ENCODE data around the gene TMEM178B. TPM values are rescaled to one million over a fixed set of nuclear protein-coding genes. Genes with fewer than 3 reads are reported as not detected.

Gene TMEM178B
- total and polyA plus RNA-seq, 9 of the 15 experiments (the other 6 are each of a cell fraction or from before 2014, with no cell fraction given) = under 0.01 to 0.03 (median 0.01) TPM; not detected in 5

GRCh38 chr7:141349804-141350203 is 275.9 kb downstream of the TMEM178B start (continued):
- no peak for TF ChIP-seq KDM5B (IDR thresholded peaks at IDR 0.05; ENCODE audit: insufficient replicate concordance, low read depth, low read length)
- TF ChIP-seq CEBPG (CRISPR knock-in tag; IDR thresholded peaks at IDR 0.05) = no peak
- TF ChIP-seq CEBPG (tag; conservative IDR thresholded peaks at IDR 0.05 in 1 of 2, IDR thresholded peaks at IDR 0.05 in 1 of 2) = no peak
- TF ChIP-seq U2AF2 (optimal IDR thresholded peaks at IDR 0.05; ENCODE audit: low read depth, low read length) = no peak
- no peak for TF ChIP-seq ZNF695 (CRISPR knock-in tag; IDR thresholded peaks at IDR 0.05)
- no peak for TF ChIP-seq ARID2 (IDR thresholded peaks at IDR 0.05)
- TF ChIP-seq MAZ (CRISPR knock-in tag; conservative IDR thresholded peaks at IDR 0.05 in 1 of 2, IDR thresholded peaks at IDR 0.05 in 1 of 2) = no peak
- no peak for TF ChIP-seq SRSF7 (optimal IDR thresholded peaks at IDR 0.05; ENCODE audit: low read depth, low read length)
- no peak for TF ChIP-seq KLF1 (tag; IDR thresholded peaks at IDR 0.05)
- TF ChIP-seq FOXK2 (conservative IDR thresholded peaks at IDR 0.05 in 1 of 2, IDR thresholded peaks at IDR 0.05 in 1 of 2; ENCODE audit: low read depth in 2 of 2) = no peak
- no peak for TF ChIP-seq NFE2L1 (tag; IDR thresholded peaks at IDR 0.05; ENCODE audit: borderline replicate concordance, low read depth)
- no peak for TF ChIP-seq SPI1 (IDR thresholded peaks at IDR 0.05; ENCODE audit: borderline replicate concordance, low read depth, low read length)
- no peak for TF ChIP-seq ETV6 (IDR thresholded peaks at IDR 0.05; ENCODE audit: borderline replicate concordance in 1 of 2, low read depth in 2 of 2, low read length in 1 of 2)
- no peak for TF ChIP-seq ETV6 (CRISPR knock-in tag; IDR thresholded peaks at IDR 0.05; ENCODE audit: borderline replicate concordance)
